Suppressor macrophage (primary cell): Measurements from ENCODE around the gene SYTL5.

Source experiments
- DNase-seq, 4 experiments: peaks; one replicate each; pipeline ENCODE4 v3.0.0-alpha.2; 2020 to 2022

SYTL5 gene

GRCh38 chrX:38149016-38149415 lies 142.7 kb downstream of the SYTL5 start:
- no peak for DNase-seq

- no peak for DNase-seq
Measured at GRCh38 chrX:38150993-38151392, 144.6 kb downstream of the SYTL5 start.

GRCh38 chrX:38151441-38151840 lies 145.1 kb downstream of the SYTL5 start:
- DNase-seq: no peak

- DNase-seq: no peak
Measured at GRCh38 chrX:38154340-38154739, 148.0 kb downstream of the SYTL5 start.

GRCh38 chrX:38154818-38155217 lies 148.5 kb downstream of the SYTL5 start:
- DNase-seq: no peak

GRCh38 chrX:38156838-38157237 lies 150.5 kb downstream of the SYTL5 start:
- no peak for DNase-seq

- DNase-seq: no peak
Measured at GRCh38 chrX:38163193-38163592, 156.8 kb downstream of the SYTL5 start.

- no peak for DNase-seq
Measured at GRCh38 chrX:38165023-38165422, 158.7 kb downstream of the SYTL5 start.

- DNase-seq: peak in 3 of 4 experiments; percentile 41 to 64 (median 60)
Measured at GRCh38 chrX:38166478-38167083, 160.2 kb downstream of the SYTL5 start.

GRCh38 chrX:38170556-38170955 lies 164.2 kb downstream of the SYTL5 start:
- no peak for DNase-seq

- DNase-seq: no peak
Measured at GRCh38 chrX:38172596-38172995, 166.2 kb downstream of the SYTL5 start.

- DNase-seq: peak in 2 of 4 experiments; percentile 1
Measured at GRCh38 chrX:38175139-38175538, 168.8 kb downstream of the SYTL5 start.

- no peak for DNase-seq
Measured at GRCh38 chrX:38178396-38178795, 172.0 kb downstream of the SYTL5 start.
